ENCODE measurements around the gene RPTOR. TPM values are rescaled to one million over a fixed set of nuclear protein-coding genes. Genes with fewer than 3 reads are reported as not detected.

The RPTOR gene
- total RNA-seq, 2 experiments from 2014 or later = 53.1 to 54.0 TPM

- DNase-seq (no peak), ATAC-seq (no peak)
- Mint-ChIP-seq H3K4me1 (ENCODE audit: low read depth) (no peaks in the 10 kb centered on the region), H3K9me3 (ENCODE audit: insufficient read depth) (no peaks in the 10 kb centered on the region), H3K36me3 (ENCODE audit: low read depth) (no peaks in the 10 kb centered on the region), H3K4me3 (no peak overlapping the region), H3K27me3 (ENCODE audit: low read depth) (peaks cover 2% of the 10 kb centered on the region), H3K27ac (no peak overlapping the region)
- POLR2A ChIA-PET = no interaction called here
- CTCF ChIA-PET = interaction anchor here (1.2 kb wide), 1 partner anchor 51 kb away, joined by 4 read pairs; no protein-coding TSS in a partner anchor
Observed at GRCh38 chr17:80517641-80518040, 27.0 kb upstream of the RPTOR start.

GRCh38 chr17:80518392-80518791 is 26.2 kb upstream of the RPTOR start:
- Mint-ChIP-seq H3K27me3 (ENCODE audit: low read depth) (peaks cover 2% of the 10 kb centered on the region), H3K36me3 (ENCODE audit: low read depth) (no peaks in the 10 kb centered on the region), H3K4me1 (ENCODE audit: low read depth) (no peaks in the 10 kb centered on the region), H3K9me3 (ENCODE audit: insufficient read depth) (no peaks in the 10 kb centered on the region), H3K27ac (no peak overlapping the region), H3K4me3 (no peak overlapping the region)
- ChIA-PET CTCF (interaction anchor here (1.2 kb wide), 1 partner anchor 52 kb away, joined by 4 read pairs; no protein-coding TSS in a partner anchor), POLR2A (no interaction called here)
- DNase-seq (no peak), ATAC-seq (no peak)

GRCh38 chr17:80519091-80519781 is 25.4 kb upstream of the RPTOR start:
- CTCF ChIA-PET = interaction anchor here (0.9 kb wide), 1 partner anchor 92 kb away, joined by 3 read pairs; no protein-coding TSS in a partner anchor
- DNase-seq (no peak), ATAC-seq (no peak)
- no peak overlapping the region for H3K4me3 Mint-ChIP-seq
- POLR2A ChIA-PET = no interaction called here
- H3K4me1 Mint-ChIP-seq (ENCODE audit: low read depth) = no peaks in the 10 kb centered on the region
- peaks cover 2% of the 10 kb centered on the region for H3K27me3 Mint-ChIP-seq (ENCODE audit: low read depth)
- no peaks in the 10 kb centered on the region for H3K36me3 Mint-ChIP-seq (ENCODE audit: low read depth)
- no peaks in the 10 kb centered on the region for H3K9me3 Mint-ChIP-seq (ENCODE audit: insufficient read depth)
- H3K27ac Mint-ChIP-seq = no peak overlapping the region

- ChIA-PET CTCF (interaction anchor here (1.2 kb wide), 1 partner anchor 11 kb away, joined by 3 read pairs; no protein-coding TSS in a partner anchor), POLR2A (no interaction called here)
- no peaks in the 10 kb centered on the region for H3K36me3 Mint-ChIP-seq (ENCODE audit: low read depth)
- no peaks in the 10 kb centered on the region for H3K4me1 Mint-ChIP-seq (ENCODE audit: low read depth)
- no peak for ATAC-seq
- H3K4me3 Mint-ChIP-seq = no peak overlapping the region
- DNase-seq = no peak
- no peak overlapping the region for H3K27ac Mint-ChIP-seq
- peaks cover 5% of the 10 kb centered on the region for H3K27me3 Mint-ChIP-seq (ENCODE audit: low read depth)
- no peaks in the 10 kb centered on the region for H3K9me3 Mint-ChIP-seq (ENCODE audit: insufficient read depth)
Observed at GRCh38 chr17:80520810-80521455, 23.7 kb upstream of the RPTOR start.

- POLR2A ChIA-PET = no interaction called here
- no peaks in the 10 kb centered on the region for H3K36me3 Mint-ChIP-seq (ENCODE audit: low read depth)
- CTCF ChIA-PET = no interaction called here
- H3K4me3 Mint-ChIP-seq = no peak overlapping the region
- ATAC-seq (no peak), DNase-seq (no peak)
- no peaks in the 10 kb centered on the region for H3K9me3 Mint-ChIP-seq (ENCODE audit: insufficient read depth)
- H3K27me3 Mint-ChIP-seq (ENCODE audit: low read depth) = peaks cover 15% of the 10 kb centered on the region
- no peak overlapping the region for H3K27ac Mint-ChIP-seq
- H3K4me1 Mint-ChIP-seq (ENCODE audit: low read depth) = no peaks in the 10 kb centered on the region
Observed at GRCh38 chr17:80523054-80523744, 21.4 kb upstream of the RPTOR start.

- Mint-ChIP-seq H3K4me1 (ENCODE audit: low read depth) (no peaks in the 10 kb centered on the region), H3K9me3 (ENCODE audit: insufficient read depth) (no peaks in the 10 kb centered on the region), H3K27me3 (ENCODE audit: low read depth) (peaks cover 17% of the 10 kb centered on the region), H3K4me3 (no peak overlapping the region), H3K27ac (no peak overlapping the region), H3K36me3 (ENCODE audit: low read depth) (no peaks in the 10 kb centered on the region)
- ChIA-PET CTCF (no interaction called here), POLR2A (no interaction called here)
- DNase-seq = no peak
- no peak for ATAC-seq
Observed at GRCh38 chr17:80523956-80524712, 20.5 kb upstream of the RPTOR start.

- ATAC-seq (no peak), DNase-seq (no peak)
- CTCF ChIA-PET = no interaction called here
- Mint-ChIP-seq H3K27ac (no peak overlapping the region), H3K9me3 (ENCODE audit: insufficient read depth) (no peaks in the 10 kb centered on the region), H3K4me3 (no peak overlapping the region), H3K27me3 (ENCODE audit: low read depth) (peaks cover 20% of the 10 kb centered on the region), H3K4me1 (ENCODE audit: low read depth) (no peaks in the 10 kb centered on the region), H3K36me3 (ENCODE audit: low read depth) (no peaks in the 10 kb centered on the region)
- POLR2A ChIA-PET = no interaction called here
Observed at GRCh38 chr17:80526116-80526910, 18.3 kb upstream of the RPTOR start.

- peaks cover 20% of the 10 kb centered on the region for H3K27me3 Mint-ChIP-seq (ENCODE audit: low read depth)
- H3K4me3 Mint-ChIP-seq = no peak overlapping the region
- CTCF ChIA-PET = no interaction called here
- no peaks in the 10 kb centered on the region for H3K36me3 Mint-ChIP-seq (ENCODE audit: low read depth)
- no peak overlapping the region for H3K27ac Mint-ChIP-seq
- ATAC-seq (no peak), DNase-seq (no peak)
- no peaks in the 10 kb centered on the region for H3K9me3 Mint-ChIP-seq (ENCODE audit: insufficient read depth)
- POLR2A ChIA-PET = interaction anchor here (0.5 kb wide), 1 partner anchor 338 kb away, joined by 3 read pairs; no protein-coding TSS in a partner anchor
- no peaks in the 10 kb centered on the region for H3K4me1 Mint-ChIP-seq (ENCODE audit: low read depth)
Observed at GRCh38 chr17:80527016-80527645, 17.5 kb upstream of the RPTOR start.

GRCh38 chr17:80528536-80528935 is 16.1 kb upstream of the RPTOR start:
- ChIA-PET POLR2A (no interaction called here), CTCF (no interaction called here)
- Mint-ChIP-seq H3K27ac (no peak overlapping the region), H3K27me3 (ENCODE audit: low read depth) (peaks cover 18% of the 10 kb centered on the region), H3K36me3 (ENCODE audit: low read depth) (no peaks in the 10 kb centered on the region), H3K4me3 (no peak overlapping the region), H3K9me3 (ENCODE audit: insufficient read depth) (no peaks in the 10 kb centered on the region), H3K4me1 (ENCODE audit: low read depth) (no peaks in the 10 kb centered on the region)
- ATAC-seq (no peak), DNase-seq (no peak)

GRCh38 chr17:80529104-80529903 is 15.3 kb upstream of the RPTOR start:
- no peak overlapping the region for H3K4me3 Mint-ChIP-seq
- H3K4me1 Mint-ChIP-seq (ENCODE audit: low read depth) = no peaks in the 10 kb centered on the region
- H3K36me3 Mint-ChIP-seq (ENCODE audit: low read depth) = no peaks in the 10 kb centered on the region
- DNase-seq = no peak
- H3K27me3 Mint-ChIP-seq (ENCODE audit: low read depth) = peaks cover 18% of the 10 kb centered on the region
- POLR2A ChIA-PET = interaction anchor here (1.0 kb wide), 1 partner anchor 78 kb away, joined by 3 read pairs; no protein-coding TSS in a partner anchor
- H3K9me3 Mint-ChIP-seq (ENCODE audit: insufficient read depth) = no peaks in the 10 kb centered on the region
- CTCF ChIA-PET = no interaction called here
- H3K27ac Mint-ChIP-seq = no peak overlapping the region
- no peak for ATAC-seq

Data from activated CD8-positive, alpha-beta T cell treated with anti-CD3 and anti-CD28 coated beads, Interleukin-2, amount 10 ng/mL, durations not matched to agents 7 days and 5 days (primary cell).